Measurements from ENCODE around the gene FLOT1.

GRCh38 chr6:30714263-30714662 lies 28.2 kb downstream of the FLOT1 start:
- TF ChIP-seq, protein P1, sequence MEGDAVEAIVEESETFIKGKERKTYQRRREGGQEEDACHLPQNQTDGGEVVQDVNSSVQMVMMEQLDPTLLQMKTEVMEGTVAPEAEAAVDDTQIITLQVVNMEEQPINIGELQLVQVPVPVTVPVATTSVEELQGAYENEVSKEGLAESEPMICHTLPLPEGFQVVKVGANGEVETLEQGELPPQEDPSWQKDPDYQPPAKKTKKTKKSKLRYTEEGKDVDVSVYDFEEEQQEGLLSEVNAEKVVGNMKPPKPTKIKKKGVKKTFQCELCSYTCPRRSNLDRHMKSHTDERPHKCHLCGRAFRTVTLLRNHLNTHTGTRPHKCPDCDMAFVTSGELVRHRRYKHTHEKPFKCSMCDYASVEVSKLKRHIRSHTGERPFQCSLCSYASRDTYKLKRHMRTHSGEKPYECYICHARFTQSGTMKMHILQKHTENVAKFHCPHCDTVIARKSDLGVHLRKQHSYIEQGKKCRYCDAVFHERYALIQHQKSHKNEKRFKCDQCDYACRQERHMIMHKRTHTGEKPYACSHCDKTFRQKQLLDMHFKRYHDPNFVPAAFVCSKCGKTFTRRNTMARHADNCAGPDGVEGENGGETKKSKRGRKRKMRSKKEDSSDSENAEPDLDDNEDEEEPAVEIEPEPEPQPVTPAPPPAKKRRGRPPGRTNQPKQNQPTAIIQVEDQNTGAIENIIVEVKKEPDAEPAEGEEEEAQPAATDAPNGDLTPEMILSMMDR (IDR thresholded peaks at IDR 0.05) = no peak
- no peak for TF ChIP-seq POLR2AphosphoS5 (IDR thresholded peaks at IDR 0.05)

Measured in esophagus muscularis mucosa (tissue), 3 donors.